Embryonic facial prominence (tissue), 1 donor: Measurements from ENCODE around the gene PHKB.

Source experiments
- DNase-seq: peaks from one replicate; pipeline ENCODE4 v3.0.0-alpha.2; 2016; ENCODE audit errors: extremely low spot score

PHKB gene

DNA sequence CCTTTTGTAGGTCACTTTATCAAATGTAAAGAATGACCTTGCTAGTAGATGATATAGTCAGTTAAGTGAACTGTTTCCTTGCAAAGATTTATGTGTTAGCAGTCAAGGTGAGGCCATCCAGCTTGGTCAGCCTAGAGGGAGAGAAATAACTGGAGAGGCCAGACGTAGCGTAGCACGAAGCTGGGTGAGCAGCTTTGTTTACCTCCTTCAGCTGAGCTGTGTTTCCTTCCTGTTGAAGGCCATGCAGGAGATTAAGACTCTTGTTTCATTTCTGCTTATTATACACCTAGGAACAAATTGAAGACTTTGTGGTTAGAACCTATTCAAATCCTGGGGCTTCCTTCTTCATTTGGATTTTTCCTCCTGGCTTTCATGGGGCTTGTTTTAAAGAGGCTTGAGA is 267.1 kb downstream of the PHKB start:
- no peak for DNase-seq

DNA sequence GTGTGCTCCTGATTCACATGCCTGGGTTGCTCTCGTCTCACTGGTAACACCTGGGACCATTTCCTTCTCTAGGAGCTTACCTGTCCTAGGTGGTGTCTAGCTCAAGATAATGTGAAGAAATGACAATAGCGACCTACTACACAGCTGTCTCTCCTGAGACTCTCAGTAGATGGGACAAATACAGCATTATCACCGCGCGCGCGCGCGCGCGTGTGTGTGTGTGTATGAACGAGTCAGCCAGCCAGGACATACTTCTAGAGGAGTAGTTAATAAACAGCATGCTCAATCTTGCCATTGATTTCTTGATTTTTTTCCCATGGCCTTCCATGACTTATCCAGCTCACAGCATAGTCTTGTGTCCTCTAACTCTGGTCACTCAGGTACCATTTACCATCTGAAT is 268.6 kb downstream of the PHKB start:
- no peak for DNase-seq

DNA sequence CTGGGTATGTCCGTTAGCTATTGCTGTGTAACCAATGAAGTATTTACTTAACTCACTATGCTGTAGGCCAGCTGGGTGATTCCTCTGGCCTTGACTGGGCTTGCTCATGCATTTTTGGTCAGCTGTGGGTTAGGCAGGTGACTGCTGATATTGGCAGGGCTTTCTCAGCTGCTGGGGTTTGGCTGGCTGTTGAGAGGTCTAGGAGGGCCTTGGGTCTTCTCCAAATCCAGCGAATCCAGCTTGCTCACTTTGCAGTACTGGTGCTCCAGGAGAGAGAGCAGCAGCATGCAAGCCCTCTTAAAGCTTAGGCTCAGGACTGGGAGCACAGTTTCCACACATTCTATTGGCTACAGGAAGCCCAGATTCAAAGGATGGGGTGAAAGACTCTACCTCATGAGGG is 270.1 kb downstream of the PHKB start:
- DNase-seq = no peak

DNA sequence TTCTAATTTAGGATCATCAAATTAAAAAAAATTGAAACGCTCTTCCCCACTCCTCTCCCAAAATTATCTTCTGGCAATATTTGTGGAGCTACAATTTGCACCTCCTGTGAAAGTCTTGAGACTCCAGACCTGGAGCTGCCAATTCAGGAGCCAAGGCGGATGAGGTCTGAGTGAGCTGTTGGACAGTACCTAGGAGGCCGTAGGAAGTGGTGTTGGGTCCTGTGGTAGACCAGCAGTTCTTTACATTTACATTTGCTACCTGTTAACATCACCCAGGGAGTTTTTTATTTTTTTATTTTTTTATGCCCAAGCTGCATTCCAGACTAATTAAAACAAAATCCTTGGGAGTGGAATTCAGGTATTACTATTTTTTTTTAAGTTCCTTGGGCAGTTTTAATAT is 271.0 kb downstream of the PHKB start:
- no peak for DNase-seq

DNA sequence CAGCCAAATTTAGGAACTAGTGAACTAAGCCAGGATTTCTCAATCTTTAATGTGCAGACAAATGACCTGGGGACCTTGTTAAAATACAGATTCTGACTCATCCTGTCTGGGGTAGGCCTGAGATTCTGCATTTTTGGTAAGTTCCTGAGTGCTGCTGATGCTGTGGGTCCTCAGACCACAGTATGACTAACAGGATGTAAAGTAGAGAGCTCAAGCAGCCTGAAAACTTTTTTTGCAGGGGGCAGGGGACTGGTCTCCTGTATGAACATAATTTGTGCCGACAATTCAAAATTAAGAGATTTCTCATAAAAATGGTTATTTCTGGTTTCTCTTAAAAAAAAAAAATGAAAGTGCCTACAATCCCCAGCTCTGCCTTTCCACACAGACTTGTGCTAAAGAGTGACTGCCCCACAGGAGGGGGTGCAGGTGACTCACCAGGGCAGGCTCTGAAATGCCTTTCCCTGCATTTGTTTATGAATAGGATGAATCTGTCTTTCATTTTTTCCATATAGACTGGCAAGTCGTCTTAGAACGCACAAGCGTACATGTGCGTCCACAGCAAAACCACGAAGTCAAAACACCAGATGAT is 271.5 kb downstream of the PHKB start:
- no peak for DNase-seq

DNA sequence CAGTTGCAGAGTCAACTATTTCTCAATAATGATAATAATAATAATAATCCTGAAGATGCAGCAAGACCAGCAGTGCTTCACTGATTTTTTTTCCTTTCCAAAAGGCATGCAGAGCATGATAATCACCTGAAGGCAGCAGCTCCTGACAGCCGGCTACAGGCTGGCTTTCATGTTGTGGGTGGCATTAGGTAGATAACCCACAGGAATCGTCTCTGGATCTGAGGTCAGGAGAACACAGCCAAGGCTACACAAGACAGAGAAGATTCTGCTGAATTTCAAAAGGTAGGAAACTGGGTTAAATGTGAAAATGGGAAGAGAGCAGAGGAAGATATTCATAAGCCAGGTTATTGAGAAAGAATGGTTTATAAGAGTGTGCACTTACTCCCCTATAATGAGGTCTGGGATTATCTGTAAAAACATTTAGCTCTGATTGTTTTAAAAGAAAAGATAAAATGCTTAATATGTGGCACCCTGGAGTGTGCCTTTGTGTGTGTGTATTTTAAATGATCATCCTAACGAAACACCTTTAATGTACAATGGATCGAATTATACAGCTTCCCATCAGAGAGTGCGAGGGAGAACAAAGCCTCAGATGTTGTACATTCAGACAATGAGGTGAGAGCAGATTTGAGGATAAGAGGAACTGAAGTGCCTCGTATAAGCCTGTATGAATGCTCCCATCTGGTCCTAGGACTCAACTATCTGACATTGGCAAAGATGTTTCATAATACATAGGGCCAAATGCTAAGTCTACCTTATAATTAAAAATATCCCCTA is 273.1 kb downstream of the PHKB start:
- DNase-seq = no peak

DNA sequence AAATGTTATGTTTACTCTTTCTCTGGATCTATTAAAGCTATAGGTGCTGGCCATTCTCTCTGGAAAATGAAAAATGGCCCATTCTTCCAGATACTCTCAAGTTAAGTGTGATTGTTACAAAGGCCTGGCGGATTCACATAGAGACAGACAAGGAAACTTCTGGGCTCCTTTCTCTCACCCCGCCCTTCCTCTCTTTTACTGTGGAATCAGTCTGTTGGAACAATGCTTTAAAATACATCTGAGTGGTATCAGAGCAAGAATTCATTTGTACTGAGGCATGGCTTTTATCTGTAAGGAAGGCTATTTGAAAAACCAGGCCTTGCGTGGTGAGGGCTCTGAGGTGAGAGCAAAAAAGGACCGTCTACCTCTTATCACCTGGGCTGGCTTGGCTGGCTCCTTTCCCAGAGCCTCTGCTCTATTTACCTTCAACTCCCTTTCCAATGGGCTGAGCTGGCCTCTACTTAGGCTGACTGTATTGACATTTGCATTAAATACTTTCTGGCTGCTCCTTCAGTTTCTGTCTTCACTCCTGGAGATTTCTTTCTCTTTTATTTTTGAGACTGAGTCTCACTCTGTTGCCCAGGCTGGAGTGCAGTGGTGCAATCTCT is 274.0 kb downstream of the PHKB start:
- no peak for DNase-seq

DNA sequence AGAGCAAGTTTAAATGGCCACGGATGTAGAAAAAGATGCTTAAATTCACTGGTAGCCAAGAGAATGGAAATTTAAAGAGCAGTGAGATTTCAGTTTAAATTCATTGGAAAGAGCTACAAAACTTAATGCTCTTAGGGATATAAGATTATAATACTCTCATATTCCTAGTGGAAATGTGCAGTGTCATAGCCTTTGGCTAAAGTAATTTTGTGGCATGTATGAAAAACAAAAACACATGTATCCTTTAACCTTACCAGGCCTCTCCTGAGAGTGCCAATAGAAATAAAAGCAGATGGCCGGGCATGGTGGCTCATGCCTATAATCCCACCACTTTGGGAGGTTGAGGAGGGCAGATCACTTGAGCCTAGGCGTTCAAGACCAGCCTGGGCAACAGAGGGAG is 289.2 kb downstream of the PHKB start:
- no peak for DNase-seq
